Sciatic nerve (tissue), 2 donors: Measurements from ENCODE around the gene APH1A. TPM values are rescaled to one million over a fixed set of nuclear protein-coding genes. Genes with fewer than 3 reads are reported as not detected.
A peak's percentile ranks its signal among the peaks of the same experiment; 100 is the strongest.
"Not testable (repeated sequence)": the region's sequence is repeated elsewhere in the genome, so short reads cannot be mapped to it uniquely, and the experiment has no call there.

ENCODE experiments used
- ATAC-seq: fragments of 200-7000 bp; cut with Tn5 transposase; one replicate; pipeline ENCODE4 v1.9.1; 2020; ENCODE audit warnings: mild to moderate bottlenecking, moderate library complexity
- DNase-seq: peaks from one replicate; pipeline ENCODE4 v3.0.0-alpha.2; 2020; ENCODE audit warnings: low spot score
- intact Hi-C: fragments of 100-400 bp; cut with DNase I; formaldehyde crosslinking; loops from one replicate; pipeline ENCODE4 v1.14.2; 2022
- total RNA-seq: library from RNA; stranded (reverse); fragmentation: NEBNext Ultra II Directional; extraction: Animal tissue kit (Norgen Biotek cat#: 25700); gene quantifications from one replicate; pipeline ENCODE4 v1.2.1, GENCODE V29; 2021
- donor health status: DM: no; HTN: no; CAD: no.
- donor health status: DM: no; HTN: no; CAD: no.

APH1A gene
- 87.4 TPM for total RNA-seq

GRCh38 chr1:150268705-150269403, at the start of gene APH1A:
Gene APH1A (minus strand): TSS chr1:150269016. CDS start chr1:150268810, 206 bp downstream.
- peak; percentile 97 for DNase-seq
- intact Hi-C loops = no loop called here
- peak; percentile 98 for ATAC-seq

GRCh38 chr1:150314691-150315090, 45.9 kb upstream of the APH1A start:
- ATAC-seq, intact Hi-C loops, DNase-seq: not testable (repeated sequence)

GRCh38 chr1:150311762-150312161, 42.9 kb upstream of the APH1A start:
- intact Hi-C loops = no loop called here
- no peak for ATAC-seq
- no peak for DNase-seq

- ATAC-seq (no peak), DNase-seq (no peak)
- intact Hi-C loops = no loop called here
These were observed 41.1 kb upstream of the APH1A start for GRCh38 chr1:150309758-150310508.

GRCh38 chr1:150308585-150308984, 39.8 kb upstream of the APH1A start:
- DNase-seq, intact Hi-C loops, ATAC-seq: not testable (repeated sequence)

- ATAC-seq (no peak), DNase-seq (no peak)
- intact Hi-C loops = no loop called here
These were observed 34.1 kb upstream of the APH1A start for GRCh38 chr1:150302902-150303301.

- ATAC-seq (no peak), DNase-seq (no peak)
- intact Hi-C loops = no loop called here
These were observed 33.5 kb upstream of the APH1A start for GRCh38 chr1:150302338-150302737.

GRCh38 chr1:150299716-150300115, 30.9 kb upstream of the APH1A start:
- intact Hi-C loops = no loop called here
- no peak for ATAC-seq

GRCh38 chr1:150295476-150295875, 26.7 kb upstream of the APH1A start:
- DNase-seq = no peak
- ATAC-seq = no peak
- intact Hi-C loops = no loop called here

More at GRCh38 chr1:150299716-150300115, 30.9 kb upstream of the APH1A start:
- no peak for DNase-seq

GRCh38 chr1:150293433-150294253, 24.8 kb upstream of the APH1A start, which contains the start of gene MRPS21:
Gene MRPS21 (plus strand): TSS chr1:150293861. CDS start chr1:150294367, 506 bp downstream.
- peak; percentile 92 for DNase-seq
- intact Hi-C loops = no loop called here
- peak; percentile 99 for ATAC-seq

GRCh38 chr1:150288822-150289221, 20.0 kb upstream of the APH1A start:
- intact Hi-C loops = no loop called here
- DNase-seq (no peak), ATAC-seq (no peak)

- no peak for ATAC-seq
- intact Hi-C loops = no loop called here
These were observed 19.6 kb upstream of the APH1A start for GRCh38 chr1:150288382-150288781.

GRCh38 chr1:150283260-150283659, 14.4 kb upstream of the APH1A start:
- intact Hi-C loops = no loop called here
- DNase-seq (no peak), ATAC-seq (no peak)

More at GRCh38 chr1:150288382-150288781, 19.6 kb upstream of the APH1A start:
- no peak for DNase-seq

GRCh38 chr1:150282558-150282958, 13.7 kb upstream of the APH1A start:
- intact Hi-C loops = no loop called here
- DNase-seq (no peak), ATAC-seq (peak; percentile 25)

GRCh38 chr1:150281758-150282557, 13.1 kb upstream of the APH1A start, which contains the start of gene CIART:
Gene CIART (plus strand): TSS chr1:150282554. CDS start chr1:150283268, 714 bp downstream.
- intact Hi-C loops = loop anchor here (2.0 kb wide), 1 partner anchor 27 kb away; no protein-coding TSS in a partner anchor
- ATAC-seq (peak; percentile 98), DNase-seq (peak; percentile 93)

GRCh38 chr1:150281221-150281757, 12.5 kb upstream of the APH1A start:
- DNase-seq (peak; percentile 85), ATAC-seq (peak; percentile 75)
- intact Hi-C loops = loop anchor here (2.0 kb wide), 1 partner anchor 26 kb away; no protein-coding TSS in a partner anchor

GRCh38 chr1:150280138-150280707, 11.4 kb upstream of the APH1A start:
- intact Hi-C loops = loop anchor here (2.0 kb wide), 1 partner anchor 25 kb away; no protein-coding TSS in a partner anchor
- no peak for DNase-seq
- no peak for ATAC-seq

- ATAC-seq = no peak
- intact Hi-C loops = no loop called here
- no peak for DNase-seq
These were observed 4.5 kb upstream of the APH1A start for GRCh38 chr1:150273311-150273710.
